Karpas-422 (cell line): ENCODE measurements around the gene NYAP2. TPM values are rescaled to one million over a fixed set of nuclear protein-coding genes. Genes with fewer than 3 reads are reported as not detected.

Source experiments
- DNase-seq: peaks from one replicate; pipeline ENCODE4 v3.0.0-alpha.2; 2015
- H2AFZ ChIP-seq: fragments of 200-600 bp; sonication (generic); 2 replicates; pipeline ENCODE4 v1.6.1; 2014; ENCODE audit warnings: antibody characterized with exemption, low read length, mixed read lengths
- H3K27ac ChIP-seq: fragments of 200-600 bp; sonication (generic); 2 replicates; pipeline ENCODE4 v1.5.1; 2014; ENCODE audit warnings: mild to moderate bottlenecking, low read length, moderate library complexity
- H3K27me3 ChIP-seq: fragments of 200-600 bp; sonication (generic); 2 replicates; pipeline ENCODE4 v1.6.1; 2014; ENCODE audit warnings: low read length, mixed read lengths
- H3K36me3 ChIP-seq: fragments of 200-600 bp; sonication (generic); 2 replicates; pipeline ENCODE4 v1.6.1; 2014; ENCODE audit warnings: low read length, mixed read lengths; ENCODE audit not compliant: insufficient read depth
- H3K4me1 ChIP-seq: fragments of 200-600 bp; sonication (generic); 2 replicates; pipeline ENCODE4 v1.6.1; 2014; ENCODE audit warnings: mild to moderate bottlenecking, low read length, mixed read lengths
- H3K4me2 ChIP-seq: fragments of 200-600 bp; sonication (generic); 2 replicates; pipeline ENCODE4 v1.6.1; 2014; ENCODE audit warnings: low read length, low read depth, mild to moderate bottlenecking; ENCODE audit not compliant: poor library complexity, severe bottlenecking
- H3K4me3 ChIP-seq: fragments of 200-600 bp; sonication (generic); 2 replicates; pipeline ENCODE4 v1.5.1; 2014; ENCODE audit warnings: mild to moderate bottlenecking, antibody characterized with exemption, low read length, mixed read lengths
- H3K79me2 ChIP-seq: fragments of 200-600 bp; sonication (generic); 2 replicates; pipeline ENCODE4 v1.6.1; 2014; ENCODE audit warnings: mild to moderate bottlenecking, low read length, mixed read lengths
- H3K9ac ChIP-seq: fragments of 200-600 bp; sonication (generic); 2 replicates; pipeline ENCODE4 v1.6.0; 2014; ENCODE audit warnings: low read length
- H3K9me2 ChIP-seq: fragments of 200-600 bp; sonication (generic), shearing (Covaris generic); replicated peaks from 2 replicates; pipeline ENCODE4 v1.6.0; 2014; ENCODE audit warnings: mild to moderate bottlenecking, low read length, moderate library complexity; ENCODE audit not compliant: insufficient read depth
- H3K9me3 ChIP-seq: fragments of 300-700, 200-600 bp; sonication (generic); 2 replicates; pipeline ENCODE4 v1.6.1; 2014; ENCODE audit warnings: low read length, mixed read lengths
- H4K20me1 ChIP-seq: fragments of 200-600 bp; sonication (generic); 2 replicates; pipeline ENCODE4 v1.6.1; 2014; ENCODE audit warnings: mild to moderate bottlenecking, antibody characterized with exemption, low read length, low read depth; ENCODE audit not compliant: insufficient read depth
- total RNA-seq: library from RNA; depleted of rRNA; stranded (reverse); fragments of >200 nt; shearing (Covaris generic); gene quantifications from 2 replicates; pipeline ENCODE4 v1.2.3, GENCODE V29; 2014; ENCODE audit warnings: low replicate concordance

Gene NYAP2
- total RNA-seq, 1 experiment from 2014 or later, result not detected

GRCh38 chr2:225415792-225416191 lies 16.3 kb downstream of the NYAP2 start:
- no peaks in the 10 kb centered on the region for H3K9me3 ChIP-seq

GRCh38 chr2:225416616-225417367 lies 17.3 kb downstream of the NYAP2 start:
- Histone ChIP-seq H3K4me1 (no peaks in the 10 kb centered on the region), H3K36me3 (no peaks in the 10 kb centered on the region), H3K79me2 (no peaks in the 10 kb centered on the region), H3K27me3 (no peaks in the 10 kb centered on the region), H3K9ac (no peak overlapping the region), H2AFZ (no peak overlapping the region), H3K27ac (no peak overlapping the region), H4K20me1 (no peaks in the 10 kb centered on the region), H3K9me2 (no peaks in the 10 kb centered on the region), H3K4me3 (no peak overlapping the region), H3K9me3 (no peaks in the 10 kb centered on the region), H3K4me2 (no peak overlapping the region)
- no peak for DNase-seq

More at GRCh38 chr2:225415792-225416191, 16.3 kb downstream of the NYAP2 start:
- H3K27ac ChIP-seq, result no peak overlapping the region
- no peaks in the 10 kb centered on the region for H3K36me3 ChIP-seq
- H3K9ac ChIP-seq, result no peak overlapping the region
- no peaks in the 10 kb centered on the region for H3K79me2 ChIP-seq
- H4K20me1 ChIP-seq, result no peaks in the 10 kb centered on the region
- no peak overlapping the region for H3K4me3 ChIP-seq
- no peaks in the 10 kb centered on the region for H3K4me1 ChIP-seq
- H3K27me3 ChIP-seq, result no peaks in the 10 kb centered on the region
- H3K9me2 ChIP-seq, result no peaks in the 10 kb centered on the region
- H3K4me2 ChIP-seq, result no peak overlapping the region
- no peak for DNase-seq
- no peak overlapping the region for H2AFZ ChIP-seq

- H4K20me1 ChIP-seq, result no peaks in the 10 kb centered on the region
- H3K9me2 ChIP-seq, result no peaks in the 10 kb centered on the region
- DNase-seq, result no peak
- H2AFZ ChIP-seq, result no peak overlapping the region
- H3K36me3 ChIP-seq, result no peaks in the 10 kb centered on the region
- no peak overlapping the region for H3K27ac ChIP-seq
- H3K9me3 ChIP-seq, result no peaks in the 10 kb centered on the region
- H3K4me2 ChIP-seq, result no peak overlapping the region
- H3K4me1 ChIP-seq, result no peaks in the 10 kb centered on the region
- no peaks in the 10 kb centered on the region for H3K27me3 ChIP-seq
- no peak overlapping the region for H3K4me3 ChIP-seq
- H3K9ac ChIP-seq, result no peak overlapping the region
- no peaks in the 10 kb centered on the region for H3K79me2 ChIP-seq
Observed at GRCh38 chr2:225419033-225419432, 19.5 kb downstream of the NYAP2 start.

- no peak overlapping the region for H3K4me2 ChIP-seq
- no peak overlapping the region for H3K27ac ChIP-seq
- H3K9me2 ChIP-seq, result no peaks in the 10 kb centered on the region
- H3K9ac ChIP-seq, result no peak overlapping the region
- H3K36me3 ChIP-seq, result no peaks in the 10 kb centered on the region
- H3K79me2 ChIP-seq, result no peaks in the 10 kb centered on the region
- no peaks in the 10 kb centered on the region for H4K20me1 ChIP-seq
- no peak overlapping the region for H3K4me3 ChIP-seq
- H3K9me3 ChIP-seq, result no peaks in the 10 kb centered on the region
- H3K27me3 ChIP-seq, result no peaks in the 10 kb centered on the region
- no peak for DNase-seq
- H2AFZ ChIP-seq, result no peak overlapping the region
- no peaks in the 10 kb centered on the region for H3K4me1 ChIP-seq
Observed at GRCh38 chr2:225422145-225422544, 22.6 kb downstream of the NYAP2 start.

- no peaks in the 10 kb centered on the region for H3K9me3 ChIP-seq
- no peaks in the 10 kb centered on the region for H3K4me1 ChIP-seq
- H3K36me3 ChIP-seq, result no peaks in the 10 kb centered on the region
- no peak overlapping the region for H3K9ac ChIP-seq
- H3K79me2 ChIP-seq, result no peaks in the 10 kb centered on the region
- H3K4me3 ChIP-seq, result no peak overlapping the region
- no peak overlapping the region for H3K4me2 ChIP-seq
- no peak overlapping the region for H2AFZ ChIP-seq
- no peak for DNase-seq
- no peaks in the 10 kb centered on the region for H4K20me1 ChIP-seq
- no peaks in the 10 kb centered on the region for H3K9me2 ChIP-seq
- no peak overlapping the region for H3K27ac ChIP-seq
- no peaks in the 10 kb centered on the region for H3K27me3 ChIP-seq
Observed at GRCh38 chr2:225425284-225425683, 25.8 kb downstream of the NYAP2 start.

GRCh38 chr2:225428360-225428759 lies 28.9 kb downstream of the NYAP2 start:
- DNase-seq, result no peak
- Histone ChIP-seq H3K27ac (no peak overlapping the region), H4K20me1 (no peaks in the 10 kb centered on the region), H3K9ac (no peak overlapping the region), H3K4me3 (no peak overlapping the region), H3K4me1 (no peaks in the 10 kb centered on the region), H2AFZ (no peak overlapping the region), H3K9me2 (no peaks in the 10 kb centered on the region), H3K4me2 (no peak overlapping the region), H3K36me3 (no peaks in the 10 kb centered on the region), H3K27me3 (no peaks in the 10 kb centered on the region), H3K79me2 (no peaks in the 10 kb centered on the region), H3K9me3 (no peaks in the 10 kb centered on the region)

- no peaks in the 10 kb centered on the region for H3K9me2 ChIP-seq
- H3K9me3 ChIP-seq, result no peaks in the 10 kb centered on the region
- no peak overlapping the region for H3K9ac ChIP-seq
- no peak overlapping the region for H3K4me3 ChIP-seq
- H3K79me2 ChIP-seq, result no peaks in the 10 kb centered on the region
- H3K4me1 ChIP-seq, result no peaks in the 10 kb centered on the region
- no peak overlapping the region for H3K4me2 ChIP-seq
- H3K27ac ChIP-seq, result no peak overlapping the region
- H3K27me3 ChIP-seq, result no peaks in the 10 kb centered on the region
- no peak overlapping the region for H2AFZ ChIP-seq
- DNase-seq, result no peak
- no peaks in the 10 kb centered on the region for H4K20me1 ChIP-seq
- H3K36me3 ChIP-seq, result no peaks in the 10 kb centered on the region
Observed at GRCh38 chr2:225429717-225430116, 30.2 kb downstream of the NYAP2 start.

GRCh38 chr2:225431105-225431863 lies 31.8 kb downstream of the NYAP2 start:
- DNase-seq, result no peak
- H3K36me3 ChIP-seq, result no peaks in the 10 kb centered on the region
- H3K4me3 ChIP-seq, result no peak overlapping the region
- no peaks in the 10 kb centered on the region for H3K79me2 ChIP-seq
- no peaks in the 10 kb centered on the region for H3K27me3 ChIP-seq
- no peak overlapping the region for H2AFZ ChIP-seq
- no peaks in the 10 kb centered on the region for H3K9me3 ChIP-seq
- no peak overlapping the region for H3K9ac ChIP-seq
- H4K20me1 ChIP-seq, result no peaks in the 10 kb centered on the region
- no peaks in the 10 kb centered on the region for H3K4me1 ChIP-seq
- H3K4me2 ChIP-seq, result no peak overlapping the region
- H3K27ac ChIP-seq, result no peak overlapping the region
- no peaks in the 10 kb centered on the region for H3K9me2 ChIP-seq
